ENCODE measurements around the gene TMEM222.

DNA sequence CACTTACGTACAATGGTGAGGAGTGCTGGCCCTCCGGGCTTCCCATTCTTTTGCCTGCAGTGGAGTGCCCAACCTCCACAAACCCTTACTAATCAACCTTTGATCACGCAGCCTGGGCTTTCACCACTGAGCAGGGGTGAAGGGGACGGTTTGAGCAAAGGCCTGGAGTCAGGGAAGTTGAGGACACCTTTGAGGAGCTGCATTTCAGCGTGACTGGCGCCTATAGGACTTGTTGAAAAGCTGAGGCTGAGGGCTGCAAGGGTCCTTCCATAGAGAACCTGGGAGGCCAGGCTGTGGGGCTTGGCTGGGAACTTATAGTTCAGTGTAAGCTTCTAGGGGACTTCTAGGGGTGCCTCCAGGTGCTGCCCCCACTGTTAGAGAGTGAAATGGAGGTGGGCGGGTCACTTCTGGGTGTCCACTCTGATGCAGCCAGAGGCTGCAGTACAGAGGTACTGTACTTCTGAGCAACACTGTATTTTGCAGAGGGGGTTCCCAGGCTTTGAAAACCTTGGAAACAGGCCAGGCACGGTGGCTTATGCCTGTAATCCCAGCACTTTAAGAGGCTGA, 29.7 kb downstream of the TMEM222 start:
- TF ChIP-seq, protein P1, sequence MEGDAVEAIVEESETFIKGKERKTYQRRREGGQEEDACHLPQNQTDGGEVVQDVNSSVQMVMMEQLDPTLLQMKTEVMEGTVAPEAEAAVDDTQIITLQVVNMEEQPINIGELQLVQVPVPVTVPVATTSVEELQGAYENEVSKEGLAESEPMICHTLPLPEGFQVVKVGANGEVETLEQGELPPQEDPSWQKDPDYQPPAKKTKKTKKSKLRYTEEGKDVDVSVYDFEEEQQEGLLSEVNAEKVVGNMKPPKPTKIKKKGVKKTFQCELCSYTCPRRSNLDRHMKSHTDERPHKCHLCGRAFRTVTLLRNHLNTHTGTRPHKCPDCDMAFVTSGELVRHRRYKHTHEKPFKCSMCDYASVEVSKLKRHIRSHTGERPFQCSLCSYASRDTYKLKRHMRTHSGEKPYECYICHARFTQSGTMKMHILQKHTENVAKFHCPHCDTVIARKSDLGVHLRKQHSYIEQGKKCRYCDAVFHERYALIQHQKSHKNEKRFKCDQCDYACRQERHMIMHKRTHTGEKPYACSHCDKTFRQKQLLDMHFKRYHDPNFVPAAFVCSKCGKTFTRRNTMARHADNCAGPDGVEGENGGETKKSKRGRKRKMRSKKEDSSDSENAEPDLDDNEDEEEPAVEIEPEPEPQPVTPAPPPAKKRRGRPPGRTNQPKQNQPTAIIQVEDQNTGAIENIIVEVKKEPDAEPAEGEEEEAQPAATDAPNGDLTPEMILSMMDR (IDR thresholded peaks at IDR 0.05) = no peak
- no peak for TF ChIP-seq POLR2A (IDR thresholded peaks at IDR 0.05)
